ENCODE data around the gene SEL1L3.
"Not testable (repeated sequence)": the region's sequence is repeated elsewhere in the genome, so short reads cannot be mapped to it uniquely, and the experiment has no call there.

SEL1L3 gene

DNA sequence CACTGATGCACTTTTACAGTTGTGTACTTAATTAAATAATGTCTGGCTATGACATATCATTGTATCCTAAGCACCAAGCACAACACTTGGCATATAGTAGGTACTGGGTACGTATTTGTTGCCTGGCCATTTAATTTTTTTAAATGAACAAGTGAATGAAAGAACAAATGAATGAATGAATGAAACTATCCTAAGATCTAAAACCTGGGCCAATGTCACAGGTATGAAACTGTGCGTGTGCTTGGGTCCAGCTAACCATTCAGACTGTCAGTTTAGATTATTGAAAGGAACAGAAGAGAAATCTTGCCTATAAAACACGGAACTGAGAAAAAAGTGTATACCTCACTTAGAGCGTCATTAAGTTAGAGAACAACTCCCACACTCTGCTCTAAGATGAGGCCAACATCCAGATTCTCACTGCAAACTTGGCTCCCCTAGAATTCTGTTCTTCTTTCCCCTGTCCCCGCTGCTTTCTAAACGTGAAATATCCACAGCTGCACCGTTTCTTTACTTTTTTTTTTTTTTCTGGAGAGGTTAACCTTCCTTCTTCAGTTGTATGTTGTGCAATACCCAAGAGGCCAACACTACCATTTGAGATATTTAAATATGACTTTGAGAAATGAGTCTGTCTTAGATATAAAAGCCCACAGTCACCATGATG, 17.3 kb upstream of the SEL1L3 start:
- DNase-seq (ENCODE audit: low read depth in 1 of 2, low spot score in 1 of 2): no peak

DNA sequence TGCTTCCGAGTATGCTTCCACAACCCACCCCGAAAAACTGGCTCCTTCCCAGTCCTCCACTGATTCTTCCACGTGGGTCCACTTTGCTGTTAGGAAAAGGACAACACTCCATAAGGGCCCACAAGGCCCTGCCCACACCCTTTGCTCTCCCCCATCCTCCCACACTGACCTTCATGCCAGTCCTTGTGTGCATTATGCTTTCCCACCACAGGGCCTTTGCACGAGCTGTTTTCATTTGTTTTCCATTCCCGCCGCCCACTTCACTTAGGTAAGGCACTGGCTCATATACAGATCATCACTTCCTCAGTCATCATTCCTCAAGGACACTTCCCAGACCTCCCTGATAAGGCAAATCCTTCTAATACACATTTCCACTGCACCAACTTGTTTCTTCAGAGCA, 16.8 kb upstream of the SEL1L3 start:
- DNase-seq (ENCODE audit: low read depth in 1 of 2, low spot score in 1 of 2): no peak

DNA sequence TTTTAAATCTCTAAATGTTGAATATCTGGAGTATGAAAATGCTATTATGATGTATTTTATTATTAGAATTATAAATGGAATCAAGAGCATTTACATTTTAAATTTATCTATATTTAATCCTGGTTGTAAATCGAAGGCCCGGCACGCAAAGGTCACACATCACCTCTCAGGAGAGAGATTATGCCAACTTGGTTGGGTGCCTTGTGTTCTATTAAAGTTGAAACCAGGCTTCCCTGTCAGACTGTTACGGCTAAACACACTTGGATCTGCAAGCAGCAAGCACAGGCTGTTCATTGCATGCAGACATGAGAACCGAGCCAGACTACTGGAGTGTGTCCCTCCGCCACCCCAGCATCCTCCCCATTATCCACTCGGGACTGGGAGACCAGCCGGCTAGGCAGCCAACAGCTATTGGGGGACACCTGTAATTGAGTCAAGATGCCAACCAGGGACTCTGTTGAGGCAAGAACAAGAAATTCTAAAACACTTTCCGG, 16.4 kb upstream of the SEL1L3 start:
- no peak for DNase-seq (ENCODE audit: low read depth in 1 of 2, low spot score in 1 of 2)

DNA sequence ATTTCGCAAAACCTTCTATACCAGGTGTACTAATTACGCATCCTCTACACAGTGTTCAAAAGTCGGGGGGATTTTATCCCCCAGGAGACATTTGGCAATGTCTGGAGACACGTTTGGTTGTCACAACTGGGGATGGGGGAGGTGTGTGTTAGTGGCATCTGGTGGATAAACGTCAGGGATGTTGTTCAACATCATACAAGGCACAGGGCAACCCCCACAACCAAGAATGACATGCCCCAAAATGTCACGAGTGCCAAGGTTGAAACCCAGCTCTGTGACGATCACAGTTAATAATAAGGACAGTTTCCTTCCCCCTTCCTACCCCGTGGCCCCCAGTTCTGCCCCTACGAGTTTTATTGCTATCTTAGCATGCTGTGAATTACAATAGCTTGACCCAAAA, 15.9 kb upstream of the SEL1L3 start:
- DNase-seq (ENCODE audit: low read depth in 1 of 2, low spot score in 1 of 2): no peak

DNA sequence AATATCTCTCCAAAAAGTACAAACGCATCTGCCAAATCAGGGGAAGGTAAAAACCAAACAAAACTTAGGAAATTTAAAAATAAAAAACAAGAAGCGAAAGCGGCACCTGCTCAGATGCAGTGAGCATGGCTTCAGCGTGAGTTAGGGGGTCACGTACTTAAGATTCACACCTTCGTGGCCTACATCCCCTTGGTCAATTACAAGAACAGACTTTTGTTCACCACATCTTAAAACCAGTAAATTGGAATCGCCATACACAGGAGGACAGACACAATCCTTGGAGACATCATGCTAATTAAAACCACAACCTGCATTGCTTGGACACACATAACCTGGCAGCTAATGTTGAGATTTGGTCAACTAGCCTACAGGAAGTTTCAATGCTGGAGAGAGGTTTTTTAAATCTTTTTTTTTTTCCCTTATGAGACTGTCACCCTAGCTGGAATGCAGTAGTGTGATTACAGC, 12.5 kb upstream of the SEL1L3 start:
- no peak for DNase-seq (ENCODE audit: low read depth in 1 of 2, low spot score in 1 of 2)

DNA sequence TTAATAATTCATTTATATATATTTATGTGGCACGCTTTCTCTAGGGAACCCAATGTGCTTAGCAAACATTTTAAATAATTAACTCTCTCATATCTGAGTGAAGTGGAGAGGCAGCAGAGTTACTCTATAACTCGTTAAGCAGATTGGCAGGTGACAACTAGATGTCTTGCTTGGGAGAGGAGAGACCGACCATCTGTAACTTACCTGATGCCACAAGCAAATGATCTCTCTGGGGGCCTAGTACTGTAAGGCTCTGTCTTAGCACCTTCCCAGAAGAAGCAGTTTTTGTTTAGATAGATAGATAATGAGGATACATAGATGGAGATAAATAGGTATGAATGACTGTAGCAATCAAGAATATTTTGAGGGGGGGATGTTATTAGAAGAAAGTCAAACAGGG, 11.9 kb upstream of the SEL1L3 start:
- no peak for DNase-seq (ENCODE audit: low read depth in 1 of 2, low spot score in 1 of 2)

DNA sequence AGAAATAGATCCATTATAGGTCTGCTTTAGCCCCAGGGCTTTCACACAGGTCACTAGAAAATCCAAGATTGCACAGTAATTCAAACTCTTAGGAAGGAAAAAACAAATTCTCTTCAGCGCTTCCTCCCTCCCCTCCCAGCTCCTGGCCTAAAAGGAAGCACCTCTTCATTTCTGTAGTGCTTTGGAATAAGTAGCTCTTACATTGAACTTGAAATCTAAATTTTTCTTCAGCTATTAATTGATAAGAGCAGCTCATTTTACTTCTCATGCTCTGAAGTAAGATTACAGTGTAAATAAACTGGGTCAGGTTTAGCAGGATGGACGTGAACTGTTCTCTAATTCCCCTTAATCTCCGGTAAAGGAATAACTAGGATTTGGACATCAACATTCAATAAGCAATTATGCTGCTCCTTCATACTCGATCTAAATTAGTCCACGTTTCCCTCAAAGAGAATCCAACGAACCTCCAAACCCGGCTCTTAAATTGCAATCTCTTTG, 10.9 kb upstream of the SEL1L3 start:
- no peak for DNase-seq (ENCODE audit: low read depth in 1 of 2, low spot score in 1 of 2)

DNA sequence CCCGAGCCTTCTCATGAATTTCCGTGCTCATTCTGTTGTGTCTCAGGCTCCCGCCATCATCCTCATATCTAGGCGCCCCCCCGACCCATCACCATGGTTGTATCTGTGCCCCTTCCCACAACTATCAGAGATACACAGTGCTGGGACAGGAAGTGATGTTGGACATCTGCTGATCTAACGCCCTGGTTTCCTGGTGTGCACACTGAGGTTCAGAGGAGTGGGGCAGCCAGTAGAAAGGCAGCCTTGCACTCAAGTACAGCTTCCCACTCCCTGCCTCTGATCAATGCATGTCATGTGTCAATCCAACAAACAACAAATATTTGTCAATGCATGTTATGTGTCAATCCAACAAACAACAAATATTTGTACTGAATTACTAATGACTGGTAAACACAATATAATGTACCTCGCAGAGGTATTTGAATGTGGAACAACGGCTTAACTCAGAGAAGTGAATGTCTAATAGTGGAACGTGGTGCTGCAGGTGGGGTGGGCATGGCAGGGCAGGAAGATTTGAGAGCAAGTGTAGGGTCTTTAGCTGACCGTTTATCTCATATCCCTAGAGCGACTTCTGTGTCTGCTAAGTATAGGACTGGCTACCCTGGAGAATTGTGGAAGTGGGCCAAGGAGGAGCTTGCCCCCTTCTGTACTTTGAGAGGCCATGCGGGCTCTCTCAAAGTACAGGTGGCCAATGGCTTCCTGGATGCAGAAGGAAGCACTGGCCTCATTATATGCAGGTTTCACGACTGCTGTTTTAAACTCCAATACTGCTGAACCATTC, 10.3 kb upstream of the SEL1L3 start:
- no peak for DNase-seq (ENCODE audit: low read depth in 1 of 2, low spot score in 1 of 2)

DNA sequence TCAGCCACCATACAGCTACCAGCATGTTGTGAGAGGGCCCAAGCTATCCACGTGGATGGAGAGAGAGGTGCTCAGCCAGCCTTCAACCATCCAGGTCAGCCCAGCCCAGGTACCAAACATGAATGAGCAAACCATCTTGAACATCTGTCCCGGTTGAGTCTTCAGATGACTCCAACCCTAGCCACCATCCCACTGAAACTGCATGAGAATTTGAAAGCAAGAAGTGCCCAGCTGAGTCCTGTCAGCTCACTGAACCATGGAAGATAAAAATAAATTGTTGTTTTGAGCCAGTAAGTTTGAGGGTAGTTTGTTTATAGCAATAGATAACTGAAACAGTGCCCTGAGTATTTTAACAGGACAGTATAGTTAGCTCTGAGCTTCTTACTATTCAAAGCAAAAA, 7.3 kb upstream of the SEL1L3 start:
- no peak for DNase-seq (ENCODE audit: low read depth in 1 of 2, low spot score in 1 of 2)

DNA sequence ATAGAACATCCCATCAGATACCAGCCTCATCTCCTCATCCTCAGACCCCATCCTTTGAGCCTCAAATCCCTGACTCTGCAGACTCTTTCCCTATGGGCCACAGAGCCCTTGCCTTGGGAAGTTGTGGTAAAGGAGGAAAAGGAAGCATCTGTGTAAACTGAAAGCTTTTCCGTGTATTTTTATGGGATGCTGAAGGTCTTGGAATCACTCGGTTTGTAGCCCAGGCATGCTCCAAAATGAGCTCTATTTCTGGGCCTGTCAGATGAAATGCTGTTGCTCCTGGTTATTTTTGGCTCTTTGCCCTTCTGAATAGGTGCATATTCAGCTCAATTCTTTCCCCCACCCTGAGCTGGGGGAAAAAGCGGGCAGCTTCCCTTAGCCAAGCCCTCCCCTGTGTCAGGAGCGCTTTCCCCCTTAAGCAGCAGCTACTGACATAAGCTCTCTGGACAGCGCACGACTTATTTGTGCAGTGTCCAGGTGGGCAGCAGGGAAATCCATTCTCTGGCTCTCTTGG, 5.0 kb upstream of the SEL1L3 start:
- DNase-seq (ENCODE audit: low read depth in 1 of 2, low spot score in 1 of 2): no peak

DNA sequence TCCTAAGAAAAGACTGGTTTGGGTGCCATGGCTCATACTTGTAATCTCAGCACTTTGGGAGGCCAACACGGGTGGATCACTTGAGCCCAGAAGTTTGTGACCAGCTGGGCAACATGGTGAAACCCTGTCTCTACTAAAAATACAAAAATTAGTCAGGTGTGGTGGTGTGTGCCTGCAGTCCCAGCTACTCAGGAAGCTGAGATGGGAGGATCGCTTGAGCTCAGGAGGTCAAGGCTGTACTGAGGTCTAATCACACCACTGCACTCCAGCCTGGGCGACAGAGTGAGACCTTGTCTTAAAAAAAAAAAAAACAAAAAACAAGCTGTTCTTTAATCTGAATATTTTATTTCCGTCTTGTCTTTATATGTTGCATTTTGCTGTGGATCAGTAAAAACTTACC, 3.6 kb upstream of the SEL1L3 start:
- not testable (repeated sequence) for DNase-seq (ENCODE audit: low read depth in 1 of 2, low spot score in 1 of 2)

DNA sequence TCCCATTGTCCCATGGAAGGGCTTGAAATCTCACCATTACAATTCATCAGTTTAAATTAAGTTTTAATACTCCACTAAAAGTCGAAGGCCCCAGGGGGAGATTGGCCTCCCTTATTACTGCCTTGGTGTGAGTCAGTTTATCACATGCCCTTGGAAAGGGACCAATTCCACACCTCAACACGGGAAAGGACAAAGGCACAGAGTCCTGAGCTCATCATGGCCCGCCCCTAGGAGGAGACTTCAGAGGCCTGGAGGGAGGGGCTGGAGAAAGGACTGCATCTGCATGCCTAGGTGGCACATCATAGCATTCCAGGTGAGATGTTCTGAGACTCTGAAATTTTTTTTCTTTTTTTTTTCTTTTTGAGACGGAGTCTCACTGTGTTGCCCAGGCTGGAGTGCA, 2.8 kb upstream of the SEL1L3 start:
- no peak for DNase-seq (ENCODE audit: low read depth in 1 of 2, low spot score in 1 of 2)

DNA sequence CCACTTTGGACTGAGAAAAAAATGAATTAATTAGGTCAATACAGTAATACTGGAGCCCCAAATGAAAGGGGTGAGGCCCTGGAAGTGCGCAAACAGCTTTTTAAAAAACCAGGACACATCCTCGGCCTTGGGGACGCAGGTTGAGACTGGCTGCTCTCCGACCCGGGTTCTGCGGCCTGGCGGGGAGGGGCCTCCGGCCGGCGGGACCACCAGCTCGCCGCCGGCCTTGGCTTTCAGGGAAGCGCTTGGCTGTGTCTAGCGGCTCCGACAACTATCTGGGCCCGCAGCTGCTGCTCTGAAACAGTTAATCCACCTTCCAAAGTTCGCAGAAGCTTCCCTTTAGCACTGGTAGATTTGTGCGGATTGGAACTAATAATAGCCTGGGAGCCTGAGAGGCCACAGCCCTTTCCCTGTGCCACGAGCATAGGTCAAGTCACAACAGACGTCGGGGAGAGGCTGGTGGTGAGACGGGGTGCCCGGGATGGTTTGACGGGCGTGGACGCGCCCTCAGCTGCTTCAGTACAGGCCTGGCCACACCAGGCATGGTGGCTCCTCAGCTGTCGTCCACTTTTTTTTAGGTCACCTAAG, 1.1 kb upstream of the SEL1L3 start:
- DNase-seq (ENCODE audit: low read depth in 1 of 2, low spot score in 1 of 2): no peak

DNA sequence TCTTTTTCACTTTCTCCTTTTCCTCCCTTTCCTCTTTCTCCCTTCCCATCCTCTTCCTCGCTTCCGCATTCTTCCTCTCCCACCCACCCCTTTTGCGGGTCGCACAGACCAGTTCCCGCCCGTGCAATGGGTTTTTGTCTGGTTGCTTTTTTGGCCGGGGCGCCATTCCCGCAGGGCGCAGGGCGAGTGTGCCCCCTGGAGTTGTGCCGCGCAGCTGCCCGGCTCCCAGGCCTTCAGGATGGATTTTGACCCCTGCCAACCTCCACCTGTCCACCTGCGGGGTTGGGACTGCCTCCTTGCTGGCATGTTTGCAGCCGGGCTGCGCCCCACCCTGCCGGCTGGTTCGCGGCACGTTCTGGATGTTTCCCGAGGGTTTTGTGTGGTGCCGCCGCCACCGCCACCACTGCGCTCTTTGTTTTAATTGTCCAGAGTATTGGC, 578 bp upstream of the SEL1L3 start:
- DNase-seq (ENCODE audit: low read depth in 1 of 2, low spot score in 1 of 2): no peak

DNA sequence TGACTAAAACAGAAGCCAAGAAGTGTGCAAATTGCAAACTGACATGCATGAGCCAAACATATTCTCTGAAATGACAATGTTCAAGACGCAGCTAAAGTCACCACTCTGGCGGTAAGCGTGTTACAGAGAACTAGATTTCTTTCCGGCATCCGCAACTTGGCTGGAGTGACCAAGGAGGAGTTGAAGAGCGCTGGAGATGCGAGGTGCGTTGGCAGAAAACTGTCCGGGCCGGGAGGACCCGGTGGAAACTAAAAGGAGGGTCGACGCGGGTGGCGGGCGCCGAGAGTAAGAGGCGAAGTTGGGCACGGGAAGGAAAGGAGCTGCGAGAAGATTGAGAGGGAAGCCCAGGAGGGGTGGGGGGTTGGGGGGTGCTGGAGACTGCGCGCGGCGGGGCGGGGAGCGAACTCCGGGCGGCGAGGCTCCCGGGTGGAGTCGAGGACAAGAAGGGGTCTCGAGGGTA, 807 bp downstream of the SEL1L3 start:
- DNase-seq (ENCODE audit: low read depth in 1 of 2, low spot score in 1 of 2): peak in 1 of 2 donors; percentile 13

DNA sequence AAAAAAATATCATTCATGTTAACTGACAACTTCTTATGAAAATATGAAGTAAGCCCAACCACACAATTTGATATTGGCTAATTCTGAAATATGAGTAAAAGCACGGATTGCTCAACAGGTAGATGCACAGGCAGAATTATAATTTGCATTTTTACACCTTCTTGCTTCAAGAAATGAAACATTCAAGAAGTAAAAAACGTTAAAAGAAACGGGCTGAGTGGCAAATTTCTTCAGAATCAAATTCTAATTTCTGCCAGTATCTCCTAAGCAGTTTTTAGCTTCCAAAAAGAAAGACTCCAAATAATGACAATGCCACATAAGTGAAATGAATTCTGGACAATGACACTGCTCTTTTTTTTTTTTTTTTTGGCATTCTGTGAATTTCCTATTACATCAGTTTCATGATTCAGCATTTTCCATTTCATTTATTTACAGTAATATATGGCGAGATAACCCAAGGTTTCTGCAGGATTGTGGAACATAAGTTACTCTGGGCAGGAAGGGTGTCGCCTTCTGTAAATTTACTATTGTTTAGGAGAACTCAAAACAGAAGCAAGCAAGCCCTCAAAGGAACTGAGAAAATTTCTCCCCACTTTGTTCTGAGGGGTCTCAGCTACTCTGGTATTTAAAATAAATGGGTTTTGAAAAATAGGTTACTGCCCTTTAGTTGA, 1.4 kb downstream of the SEL1L3 start:
- DNase-seq (ENCODE audit: low read depth in 1 of 2, low spot score in 1 of 2): no peak

DNA sequence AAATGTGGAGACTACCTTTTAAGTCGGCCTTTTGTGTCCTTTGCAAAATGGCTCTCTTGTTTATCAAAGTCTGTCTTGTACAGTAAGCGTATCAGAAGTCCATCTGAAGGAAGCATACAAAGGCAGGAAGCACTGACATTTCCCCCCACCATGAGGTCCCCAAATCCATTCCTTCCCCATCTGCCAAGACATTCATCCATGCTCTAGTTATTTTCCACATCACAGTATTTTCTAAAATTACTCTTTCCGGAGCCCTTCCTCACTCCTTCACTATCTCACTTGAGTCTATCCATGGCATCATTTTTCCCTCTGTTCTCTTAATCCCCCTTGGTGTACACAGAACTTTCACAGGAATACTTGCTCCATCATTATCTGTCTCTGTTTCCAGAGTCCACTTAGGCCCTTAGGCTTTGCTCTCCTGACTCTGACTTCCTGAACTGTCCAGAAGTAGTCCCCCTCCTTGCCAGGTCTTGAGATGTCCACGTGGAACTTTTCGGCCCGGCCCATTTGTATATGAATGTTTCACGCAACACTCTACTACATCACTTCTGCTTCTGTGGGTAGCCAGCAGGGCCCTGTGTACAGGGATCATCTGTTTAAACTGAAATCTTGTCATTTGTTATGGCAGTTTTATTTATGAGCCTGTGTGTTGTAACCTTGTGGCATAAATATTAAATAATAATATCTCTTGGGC, 2.1 kb downstream of the SEL1L3 start:
- DNase-seq (ENCODE audit: low read depth in 1 of 2, low spot score in 1 of 2): no peak

DNA sequence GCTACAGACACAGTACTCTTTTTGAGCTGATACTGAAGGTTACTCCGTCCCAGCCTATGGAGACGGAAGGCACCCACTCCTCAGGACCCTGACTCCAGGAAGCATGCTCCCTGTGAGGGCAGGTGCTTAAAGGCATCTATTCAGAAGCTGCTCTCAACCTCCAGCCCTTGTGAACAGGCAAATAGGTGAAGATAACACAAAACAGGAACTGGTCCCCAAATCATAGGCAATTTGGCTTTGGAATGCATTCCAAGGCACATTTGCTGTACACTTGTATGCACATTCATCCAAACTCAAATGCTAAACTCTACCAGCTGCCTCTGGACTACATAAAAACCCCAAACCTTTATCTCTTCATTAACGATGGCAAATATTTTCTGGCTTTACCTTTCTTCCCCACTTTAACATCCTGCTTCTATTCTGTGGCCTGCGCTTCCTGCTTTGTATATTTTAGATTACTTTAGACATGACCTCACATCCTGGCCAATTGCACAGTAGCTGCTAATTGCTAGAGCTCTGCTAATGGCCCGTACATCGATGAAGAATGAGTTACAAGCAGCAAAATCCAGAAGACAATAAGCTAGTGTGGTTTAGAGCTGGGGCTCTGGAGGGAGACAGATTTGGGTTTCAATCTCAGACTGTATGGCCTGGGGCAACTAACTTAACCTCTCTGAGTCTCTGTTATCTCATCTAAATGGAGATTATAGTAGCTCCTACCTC, 3.2 kb downstream of the SEL1L3 start:
- DNase-seq (ENCODE audit: low read depth in 1 of 2, low spot score in 1 of 2): no peak

DNA sequence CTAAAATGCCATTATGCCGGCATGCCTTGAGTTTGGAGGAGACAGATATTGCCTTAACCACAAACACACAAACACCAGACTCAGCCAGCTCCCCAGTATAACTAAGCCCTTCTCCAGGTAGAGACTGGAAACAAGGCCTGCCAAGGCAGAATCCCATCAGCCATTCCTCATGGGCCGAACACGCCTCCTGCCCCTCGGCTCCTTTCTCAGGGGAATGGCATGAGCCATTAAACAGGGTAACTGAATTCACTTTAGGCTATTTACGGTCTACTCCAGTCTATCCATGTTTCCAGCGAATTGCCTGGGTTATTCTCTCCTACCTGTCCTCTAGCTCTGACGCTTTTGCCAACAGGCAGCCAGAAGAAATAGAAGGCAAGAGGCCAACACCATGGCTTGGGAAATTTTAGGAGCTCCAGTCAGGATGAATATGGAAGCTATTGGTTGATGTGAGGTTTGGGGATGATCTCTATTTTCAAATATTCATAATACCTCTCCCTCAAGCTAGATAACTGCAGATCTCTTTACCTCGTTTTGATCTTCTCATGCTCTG, 4.9 kb downstream of the SEL1L3 start:
- no peak for DNase-seq (ENCODE audit: low read depth in 1 of 2, low spot score in 1 of 2)

DNA sequence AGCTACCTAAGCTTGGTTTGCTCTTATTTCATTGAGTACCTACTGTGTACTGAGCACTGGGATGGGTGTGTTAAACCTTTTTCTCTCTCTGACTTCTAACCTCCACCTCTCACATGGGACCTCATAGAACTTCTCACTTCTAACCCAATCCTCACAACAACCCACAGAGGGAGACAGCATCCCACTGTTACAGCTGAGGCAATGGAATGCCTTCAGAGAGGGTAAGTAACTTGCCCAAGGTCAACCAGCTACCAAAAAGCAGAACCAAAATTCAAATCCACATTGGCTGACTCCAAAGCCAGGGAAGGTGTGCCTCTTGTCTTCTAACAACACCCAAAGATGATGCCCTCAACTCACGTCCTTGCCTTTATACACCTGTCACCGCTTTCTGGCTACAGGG, 5.4 kb downstream of the SEL1L3 start:
- no peak for DNase-seq (ENCODE audit: low read depth in 1 of 2, low spot score in 1 of 2)
